UCSD-AML1 (cell line): ENCODE measurements around the gene SLC6A5.

Source experiments
- DNase-seq: peaks from one replicate; lab custom pipeline; 2025; ENCODE audit not compliant: unreplicated experiment; lab: John Stamatoyannopoulos, UW

SLC6A5 gene

DNA sequence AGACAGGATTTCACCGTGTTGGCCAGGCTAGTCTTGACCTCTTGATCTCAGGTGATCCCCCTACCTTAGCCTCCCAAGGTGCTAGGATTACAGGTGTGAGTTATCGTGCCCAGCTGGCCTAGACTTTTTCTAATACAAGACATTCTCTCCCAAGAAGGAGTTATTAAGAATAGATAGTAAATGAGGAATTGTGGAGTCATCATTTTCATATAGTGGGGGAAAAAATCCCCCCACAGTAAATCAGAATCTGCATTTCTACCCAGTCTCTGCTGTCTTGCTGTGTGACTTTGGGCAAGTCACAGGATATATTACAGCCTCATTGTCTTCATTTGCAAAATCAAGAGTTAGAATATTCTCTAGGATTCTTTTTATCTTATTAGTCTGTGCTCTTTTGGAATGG, 21.6 kb downstream of the SLC6A5 start:
- no peak for DNase-seq

GRCh38 chr11:20621679-20622078, 22.3 kb downstream of the SLC6A5 start:
- no peak for DNase-seq

DNA sequence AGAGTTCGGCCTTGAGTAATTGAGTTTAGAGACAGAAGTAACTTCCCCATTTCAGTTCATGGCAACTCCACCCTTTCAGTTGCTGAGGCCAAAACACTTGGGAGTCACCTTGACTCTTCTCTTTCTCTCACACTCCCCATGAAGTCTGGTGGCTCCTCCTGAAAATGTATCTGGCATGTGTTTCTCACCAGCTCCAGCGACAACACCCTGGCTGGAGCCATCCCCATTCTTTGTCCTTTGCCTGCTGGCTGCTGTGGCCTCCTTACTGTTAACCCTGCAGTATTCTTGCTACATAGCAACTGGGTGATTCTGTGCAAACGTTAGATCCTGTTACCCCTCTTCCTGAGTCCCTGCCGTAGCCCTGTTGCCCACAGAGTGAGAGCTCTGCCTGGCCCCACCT, 23.8 kb downstream of the SLC6A5 start:
- DNase-seq, result no peak

DNA sequence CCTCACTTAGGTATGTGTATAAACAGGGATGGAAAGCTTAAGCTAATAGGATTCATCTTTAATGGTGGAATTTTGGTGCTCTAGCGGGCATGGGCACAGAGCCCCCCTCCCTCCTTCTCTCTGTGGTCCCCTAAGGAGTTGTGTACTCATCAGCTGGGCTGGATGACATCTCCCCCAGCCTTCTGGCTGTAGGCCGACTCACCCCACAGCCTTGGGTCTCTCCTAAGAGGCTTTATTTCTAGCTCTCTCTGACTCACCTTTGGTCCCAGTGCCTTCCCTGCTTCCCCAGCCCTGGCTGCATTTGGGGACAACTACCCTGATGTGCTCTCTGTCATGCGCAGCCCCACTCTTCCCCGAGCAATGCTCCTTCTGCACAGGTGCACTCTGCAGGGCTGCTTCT, 26.9 kb downstream of the SLC6A5 start:
- DNase-seq, result no peak

DNA sequence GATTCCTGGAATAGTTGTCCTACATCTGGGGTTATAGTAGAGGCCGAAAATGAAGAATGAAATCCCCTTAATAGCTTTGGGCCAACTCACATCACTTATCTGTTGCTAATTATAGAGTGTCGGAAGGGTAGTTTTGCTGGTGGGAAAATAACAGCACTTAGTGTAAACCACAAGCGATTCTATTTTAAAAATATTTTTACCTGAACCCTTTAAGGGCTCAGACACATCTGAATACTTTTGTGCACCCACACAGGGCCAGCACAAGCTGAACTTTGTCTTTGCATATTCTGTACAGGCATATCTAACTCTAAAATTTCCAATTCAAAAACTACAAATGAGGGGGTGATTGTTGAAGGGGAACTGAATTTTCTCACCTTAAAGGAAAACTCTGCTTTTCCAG, 27.6 kb downstream of the SLC6A5 start:
- DNase-seq, result no peak

DNA sequence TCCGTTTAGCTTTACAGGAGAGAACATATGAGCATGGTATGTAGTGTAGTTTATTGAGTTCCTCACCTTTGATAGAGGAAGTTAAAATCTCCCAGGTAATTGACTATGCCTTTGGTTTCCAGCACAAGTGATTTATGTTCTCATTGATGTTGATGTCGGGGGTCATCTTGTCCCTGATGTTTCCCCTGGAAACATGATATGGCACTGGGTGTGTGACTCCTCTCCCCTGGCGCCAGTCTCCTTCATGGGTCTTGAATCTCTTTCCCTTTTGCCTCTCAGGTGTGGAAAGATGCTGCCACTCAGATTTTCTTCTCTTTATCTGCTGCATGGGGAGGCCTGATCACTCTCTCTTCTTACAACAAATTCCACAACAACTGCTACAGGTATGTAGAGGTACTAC, 28.3 kb downstream of the SLC6A5 start:
- no peak for DNase-seq

DNA sequence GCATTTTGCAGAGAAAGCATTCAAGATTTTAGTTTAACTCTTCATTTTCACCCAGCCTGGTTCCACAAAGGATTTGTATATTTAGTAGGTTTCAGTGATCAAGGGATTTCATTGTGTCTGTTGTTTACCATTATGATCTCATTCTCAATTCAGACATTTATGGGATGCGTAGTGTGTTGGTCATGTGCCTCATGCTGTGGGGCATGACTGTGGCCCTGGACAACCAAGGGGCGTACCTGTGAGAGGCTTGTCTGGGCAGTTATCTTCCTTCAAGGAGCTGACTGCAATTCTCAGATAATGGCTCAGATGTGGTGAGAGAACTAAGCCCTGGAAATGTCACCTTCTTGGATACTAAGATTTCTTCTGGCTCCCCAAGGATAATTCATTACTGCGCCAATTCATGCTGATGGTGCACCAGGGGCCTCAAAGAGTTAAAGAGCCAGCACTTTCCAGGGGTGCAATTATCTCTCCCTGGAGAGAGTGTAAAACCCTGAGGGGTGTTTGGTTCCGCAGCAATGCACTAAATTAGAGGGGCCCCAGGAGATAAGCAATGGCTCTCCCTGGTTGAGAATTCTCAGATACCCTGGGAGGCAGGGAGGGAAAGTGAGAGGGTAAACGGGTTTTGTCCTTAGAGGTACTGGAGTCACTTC, 32.2 kb downstream of the SLC6A5 start:
- no peak for DNase-seq

- no peak for DNase-seq
Measured at GRCh38 chr11:20632169-20632532, 32.7 kb downstream of the SLC6A5 start.

DNA sequence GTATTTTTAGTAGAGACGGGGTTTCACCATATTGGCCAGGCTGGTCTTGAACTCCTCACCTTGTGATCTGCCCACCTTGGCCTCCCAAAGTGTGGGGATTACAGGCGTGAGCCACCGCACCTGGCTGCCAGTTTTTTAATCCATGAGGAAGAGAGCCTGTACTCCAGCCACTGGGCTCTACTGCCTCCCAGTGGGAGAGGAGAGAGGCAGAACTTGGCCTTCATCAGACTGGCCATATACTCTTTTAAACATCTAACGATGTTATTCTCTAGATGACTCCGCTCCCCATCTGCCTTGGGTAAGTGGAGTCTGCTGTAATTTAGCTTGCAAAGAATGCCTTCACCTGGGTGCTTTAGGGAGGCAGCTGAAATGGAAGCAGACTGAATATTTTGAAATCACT, 34.6 kb downstream of the SLC6A5 start:
- no peak for DNase-seq

DNA sequence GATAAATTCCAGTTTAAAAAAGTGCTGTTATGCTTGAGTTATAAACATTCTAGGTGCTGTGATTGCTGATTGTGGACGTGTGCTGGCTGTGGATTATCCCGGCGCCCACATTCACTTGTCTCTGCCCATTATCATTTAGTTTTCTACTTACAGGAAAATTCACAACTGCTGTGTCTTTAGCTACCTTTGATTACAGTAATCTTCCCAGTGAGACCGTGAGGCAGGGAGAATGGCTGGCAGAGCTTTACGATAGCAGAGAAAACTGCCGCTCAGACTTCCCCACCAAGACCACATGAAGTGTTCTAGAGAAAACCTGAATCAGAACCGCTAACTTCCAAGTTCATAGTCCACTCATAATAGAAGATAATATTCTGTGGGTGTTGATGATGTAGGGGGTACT, 35.4 kb downstream of the SLC6A5 start:
- DNase-seq, result no peak

- DNase-seq, result no peak
Measured at GRCh38 chr11:20638074-20638473, 38.7 kb downstream of the SLC6A5 start.

GRCh38 chr11:20639688-20640087, 40.3 kb downstream of the SLC6A5 start:
- DNase-seq, result no peak

DNA sequence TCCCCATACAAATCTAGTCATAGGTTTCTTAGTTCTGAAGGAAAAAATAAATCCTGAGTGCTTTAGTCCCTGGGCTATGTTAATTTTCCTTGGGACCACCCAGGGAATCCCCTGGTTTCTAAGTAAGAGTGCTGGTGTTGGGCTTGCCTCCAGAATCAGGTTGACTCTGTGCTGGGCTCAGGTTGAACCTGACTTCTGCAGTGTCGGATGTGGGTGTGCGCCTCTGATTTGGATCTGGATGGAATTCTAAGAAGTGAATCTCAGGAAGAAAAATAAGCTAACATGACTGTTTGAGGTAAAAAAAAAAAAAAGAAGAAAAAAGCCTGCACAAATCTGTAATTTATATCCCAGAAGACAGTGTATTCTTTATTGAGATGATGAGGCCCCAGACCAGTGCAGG, 41.0 kb downstream of the SLC6A5 start:
- DNase-seq, result no peak

DNA sequence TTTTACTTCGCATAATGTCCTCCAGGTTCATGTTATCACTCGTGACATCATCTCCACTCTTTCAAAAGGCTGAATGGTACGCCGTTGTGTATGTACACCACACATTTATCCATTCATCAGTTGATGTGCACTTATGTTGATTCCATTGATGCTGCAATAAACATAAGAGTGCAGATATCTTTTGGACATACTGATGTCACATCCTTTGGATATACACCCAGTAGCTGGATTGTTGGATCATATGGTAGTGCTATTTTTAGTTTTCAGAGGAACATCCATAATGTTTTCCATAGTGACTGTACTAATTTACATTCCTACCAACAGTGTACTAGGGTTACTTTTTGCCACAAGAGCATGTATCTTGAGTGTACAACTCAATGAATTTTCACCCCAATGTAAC, 45.0 kb downstream of the SLC6A5 start:
- DNase-seq, result no peak

DNA sequence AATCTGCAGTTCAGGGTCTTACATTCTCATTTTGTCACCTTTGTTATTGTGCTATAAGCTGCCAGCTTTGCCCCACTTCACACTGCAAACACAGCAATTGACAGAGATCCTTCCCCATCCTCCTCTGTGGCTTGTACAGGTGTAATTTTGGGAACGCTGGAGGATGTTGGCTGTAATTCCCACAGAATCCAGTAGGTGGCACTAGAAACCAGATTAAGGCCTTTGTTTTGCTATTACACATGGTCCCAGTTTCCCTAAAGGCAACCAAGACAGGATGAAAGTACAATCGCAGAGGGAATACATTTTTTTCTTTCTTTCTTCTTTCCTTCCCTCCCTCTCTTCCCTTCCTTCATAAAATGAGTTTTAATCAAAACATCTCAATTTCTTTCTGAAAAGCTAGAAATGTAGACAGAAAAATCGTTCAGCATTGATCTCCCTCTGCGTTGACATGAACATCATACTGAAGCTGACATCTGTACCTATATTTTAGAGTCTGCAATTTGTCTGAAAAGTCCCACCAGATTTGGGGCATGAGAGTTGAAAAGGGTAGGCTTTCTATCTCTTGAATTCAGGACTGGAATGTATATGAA, 48.7 kb downstream of the SLC6A5 start:
- no peak for DNase-seq

DNA sequence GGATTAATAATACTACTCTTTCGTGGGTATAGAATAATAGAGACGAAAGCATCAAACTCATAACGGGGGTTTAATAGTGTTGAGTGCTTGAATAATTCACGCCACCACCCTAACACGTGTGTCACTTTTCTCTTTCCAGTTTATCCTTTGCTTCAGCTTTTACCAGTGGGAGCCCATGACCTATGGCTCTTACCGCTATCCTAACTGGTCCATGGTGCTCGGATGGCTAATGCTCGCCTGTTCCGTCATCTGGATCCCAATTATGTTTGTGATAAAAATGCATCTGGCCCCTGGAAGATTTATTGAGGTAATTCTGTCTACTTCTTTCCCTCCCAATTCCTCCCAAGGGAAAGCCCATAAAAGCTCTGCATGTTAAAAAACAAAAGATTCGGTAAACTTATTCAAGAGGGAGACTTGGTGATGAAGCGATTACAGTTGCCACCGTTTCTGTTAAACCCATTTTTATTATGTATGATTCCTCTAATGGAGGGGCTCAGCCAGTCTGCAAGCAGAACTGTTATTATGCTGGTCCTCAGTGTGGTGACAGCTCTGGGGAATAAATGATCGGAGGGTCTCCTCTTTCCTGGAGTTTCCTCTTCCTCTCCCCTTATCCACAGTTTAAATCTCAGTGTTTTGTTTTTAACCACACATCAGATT, 52.9 kb downstream of the SLC6A5 start:
- no peak for DNase-seq

DNA sequence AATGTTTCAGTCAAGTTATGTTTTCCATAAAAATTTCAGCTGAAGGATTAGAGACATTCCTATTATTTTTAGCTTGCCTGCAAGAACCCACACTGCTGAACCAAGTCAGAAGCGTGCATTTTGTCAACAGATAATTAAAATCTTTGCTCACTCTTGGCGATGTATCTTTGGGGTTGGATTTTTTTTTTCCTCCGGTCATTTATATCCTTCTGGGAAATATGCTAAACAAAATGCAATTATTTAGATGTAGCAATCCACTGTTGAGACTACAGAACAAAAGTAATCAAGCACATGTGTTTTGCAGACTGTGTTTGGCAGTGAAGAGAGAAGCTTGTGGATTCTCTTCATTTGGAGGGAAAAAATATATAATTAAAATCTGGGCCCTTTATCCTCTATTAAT, 54.6 kb downstream of the SLC6A5 start:
- no peak for DNase-seq

- DNase-seq, result no peak
Measured at GRCh38 chr11:20656901-20657300, 57.5 kb downstream of the SLC6A5 start.

DNA sequence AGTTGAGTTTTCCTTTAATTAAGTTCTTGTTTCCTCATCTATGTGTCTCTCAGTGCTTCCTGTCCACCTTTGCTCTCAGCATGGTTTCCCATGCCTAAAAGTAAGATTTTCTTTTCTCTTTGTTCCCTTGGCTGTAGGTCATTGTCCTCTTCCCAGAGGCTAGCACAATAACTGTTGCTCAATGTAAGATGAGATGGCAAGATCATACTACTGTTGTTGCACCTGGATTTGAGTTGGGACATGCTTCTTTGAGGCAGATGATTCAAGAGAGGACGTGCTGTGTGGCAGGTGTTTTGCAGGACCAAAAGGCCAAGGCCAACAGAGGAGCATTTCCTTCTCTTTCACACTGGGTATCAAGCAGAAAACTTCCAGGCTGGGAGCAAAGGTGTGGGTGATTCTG, 58.7 kb downstream of the SLC6A5 start:
- no peak for DNase-seq

DNA sequence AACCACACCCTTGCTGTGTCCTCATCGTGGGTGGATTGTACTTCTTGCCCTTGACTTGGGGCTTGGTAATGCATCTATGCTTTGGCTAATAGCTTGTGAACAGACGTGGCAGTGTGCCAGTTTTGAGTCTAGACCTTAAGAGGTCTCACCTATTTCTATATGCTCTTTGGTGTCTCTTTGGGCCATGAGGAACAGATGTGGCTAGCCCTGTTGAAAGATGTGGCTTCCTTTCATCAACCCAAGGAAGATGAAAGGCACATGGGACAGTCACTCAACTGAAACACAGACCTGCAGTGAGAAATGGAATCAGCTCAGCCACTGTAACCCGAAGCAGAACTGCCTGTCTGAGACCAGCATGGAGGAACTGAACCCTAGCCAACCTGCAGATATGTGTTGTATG, 62.0 kb downstream of the SLC6A5 start:
- no peak for DNase-seq

DNA sequence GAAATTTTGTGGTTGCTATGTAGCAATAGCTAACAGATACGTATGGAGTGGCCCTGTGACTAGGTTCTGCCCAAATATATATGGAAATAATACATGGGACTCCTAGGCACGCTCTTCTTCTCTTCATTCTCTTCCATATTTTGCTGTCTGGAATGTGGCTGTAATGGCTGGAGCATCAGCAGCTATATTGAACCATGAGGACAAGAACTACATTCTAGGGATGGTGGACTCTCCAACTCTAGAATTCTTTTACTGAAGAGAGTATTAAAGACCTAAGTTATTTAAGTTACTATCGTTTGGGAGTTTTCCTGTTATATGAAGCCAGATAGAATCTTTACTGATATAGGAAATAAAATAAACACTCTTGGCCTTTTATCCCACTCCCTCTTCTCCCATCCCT, 62.4 kb downstream of the SLC6A5 start:
- DNase-seq, result no peak

DNA sequence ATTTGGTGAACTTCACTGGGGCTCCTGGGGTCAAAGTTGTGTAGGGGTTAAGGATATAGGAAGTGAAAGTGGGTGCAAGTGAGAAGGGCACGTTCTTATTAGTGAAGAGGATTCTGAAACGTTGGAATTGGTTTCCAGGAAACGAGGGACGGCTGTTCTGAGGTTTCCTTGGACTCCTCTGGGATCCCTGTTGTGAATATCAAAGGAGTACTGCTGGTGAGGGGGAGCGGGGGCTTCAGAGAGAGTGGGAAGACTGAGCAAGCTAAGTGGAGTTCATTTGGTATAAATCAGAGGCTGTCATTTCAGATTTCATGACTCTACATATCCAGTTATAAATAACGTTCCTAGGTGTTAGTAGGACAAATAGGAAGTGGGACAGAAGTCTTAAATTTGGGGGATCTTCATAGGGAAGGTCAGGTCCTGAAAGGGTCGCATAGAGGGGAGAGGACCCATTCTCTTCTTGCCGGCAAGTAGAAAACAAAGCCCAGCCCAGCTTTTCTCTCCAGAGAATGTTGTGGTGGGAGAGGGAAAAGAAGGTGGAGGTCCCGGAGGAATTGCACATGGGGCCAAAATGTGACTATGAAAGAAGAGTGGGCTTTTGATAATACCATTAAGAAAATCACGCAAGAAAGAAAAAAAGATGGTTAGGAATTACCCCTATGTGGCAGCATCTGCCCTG, 68.9 kb downstream of the SLC6A5 start:
- DNase-seq, result no peak
